Endothelial cell of umbilical vein (primary cell): ENCODE results near the gene NOXA1. TPM values are rescaled to one million over a fixed set of nuclear protein-coding genes. Genes with fewer than 3 reads are reported as not detected.

Experiments used
- BruUV-seq: library from RNA; stranded (reverse); fragments of 400-500 nt; replicated peaks from 2 replicates; lab custom pipeline; 2021; lab: Mats Ljungman, UMichigan
- CTCF ChIA-PET: fragments of 300-600, 350-600 bp; sonication (Branson Sonifier 250); formaldehyde crosslinking; loops from one replicate; lab custom pipeline; 2021; ENCODE audit warnings: antibody characterized with exemption, inconsistent platforms; lab: Charles Lee
- POLR2A ChIA-PET: fragments of 300-600, 350-600 bp; sonication (Branson Sonifier 250); formaldehyde crosslinking; loops from one replicate; lab custom pipeline; 2021; ENCODE audit warnings: antibody characterized with exemption, inconsistent platforms; lab: Charles Lee
- DNase-seq: peaks from one replicate; pipeline ENCODE4 v3.0.0-alpha.2; 2011; ENCODE audit warnings: low read depth, low spot score
- FAIRE-seq: peaks from 2 replicates; lab custom pipeline; 2011; peaks lifted over from hg19 to GRCh38; lab: Jason Lieb, UNC
- H2AFZ ChIP-seq: 2 replicates; pipeline ENCODE4 v1.6.0; 2012; ENCODE audit warnings: low read depth, low read length, control low read depth, inconsistent platforms
- H3K27ac ChIP-seq: 2 replicates; pipeline ENCODE4 v1.5.1; 2011; ENCODE audit warnings: low read depth, mild to moderate bottlenecking, control low read depth, low read length, moderate library complexity; ENCODE audit not compliant: insufficient read depth
- H3K27me3 ChIP-seq, 2 experiments: 2 replicates each; pipeline versions ENCODE4 v1.6.0 to v1.6.1; 2011; ENCODE audit warnings: low read length in 2 of 2, mixed read lengths in 1 of 2; ENCODE audit not compliant: control insufficient read depth in 2 of 2, insufficient read depth in 2 of 2
- H3K36me3 ChIP-seq, 2 experiments: 2 replicates in 1 of 2; 3 replicates in 1 of 2; pipeline ENCODE4 v1.5.1; 2011; ENCODE audit warnings: low read length in 2 of 2, mild to moderate bottlenecking in 1 of 2, moderate library complexity in 1 of 2; ENCODE audit not compliant: control insufficient read depth in 2 of 2, insufficient read depth in 2 of 2; ENCODE audit errors: extremely low read depth in 1 of 2
- H3K4me1 ChIP-seq: 3 replicates; pipeline ENCODE4 v1.5.1; 2011; ENCODE audit warnings: mild to moderate bottlenecking, low read length; ENCODE audit not compliant: control insufficient read depth, insufficient read depth; ENCODE audit errors: extremely low read depth
- H3K4me2 ChIP-seq: 2 replicates; pipeline ENCODE4 v1.6.1; 2011; ENCODE audit warnings: low read length, control low read depth, mixed read lengths; ENCODE audit not compliant: insufficient read depth
- H3K4me3 ChIP-seq, 3 experiments: fragments of 200-600 bp in 1 of 3; sonication (generic), shearing (Covaris generic) in 1 of 3; replicated peaks in 1 of 3; 2 replicates each; pipeline ENCODE4 v1.5.1; 2011 to 2016; ENCODE audit warnings: control low read depth in 3 of 3, low read length in 3 of 3, mild to moderate bottlenecking in 2 of 3, inconsistent platforms in 1 of 3, low read depth in 1 of 3, moderate library complexity in 1 of 3; ENCODE audit not compliant: insufficient read depth in 1 of 3
- H3K79me2 ChIP-seq: 2 replicates; pipeline ENCODE4 v1.6.0; 2012; ENCODE audit warnings: low read length, inconsistent platforms; ENCODE audit not compliant: control insufficient read depth, insufficient read depth
- H3K9ac ChIP-seq: replicated peaks from 2 replicates; pipeline ENCODE3; 2011; ENCODE audit warnings: low read length, control low read depth; ENCODE audit not compliant: insufficient read depth; ENCODE audit errors: extremely low read depth
- H3K9me1 ChIP-seq: replicated peaks from 3 replicates; pipeline ENCODE4 v1.6.0; 2011; ENCODE audit warnings: mild to moderate bottlenecking, low read length; ENCODE audit not compliant: control insufficient read depth, insufficient read depth; ENCODE audit errors: extremely low read depth
- H3K9me3 ChIP-seq: replicated peaks from 2 replicates; pipeline ENCODE4 v1.5.1; 2012; ENCODE audit warnings: low read length, inconsistent platforms; ENCODE audit not compliant: control insufficient read depth, insufficient read depth
- H4K20me1 ChIP-seq: replicated peaks from 2 replicates; pipeline ENCODE3; 2011; ENCODE audit warnings: mild to moderate bottlenecking, low read length; ENCODE audit not compliant: control insufficient read depth, insufficient read depth; ENCODE audit errors: extremely low read depth
- EZH2 ChIP-seq: IDR thresholded peaks from 2 replicates; pipeline ENCODE4 v1.6.1; 2012; ENCODE audit warnings: borderline replicate concordance, low read depth, mild to moderate bottlenecking, moderate library complexity, low read length, inconsistent platforms; ENCODE audit not compliant: severe bottlenecking
- GATA2 ChIP-seq: IDR thresholded peaks from 2 replicates; pipeline ENCODE4 v1.7.0; 2011; ENCODE audit warnings: low read depth, mild to moderate bottlenecking, moderate library complexity, mixed read lengths, low read length; ENCODE audit not compliant: insufficient read length, insufficient read depth
- JUN ChIP-seq: IDR thresholded peaks from 2 replicates; pipeline ENCODE4 v1.6.1; 2011; ENCODE audit warnings: borderline replicate concordance, low read depth; ENCODE audit not compliant: insufficient read length, insufficient read depth
- MAX ChIP-seq: IDR thresholded peaks from 2 replicates; pipeline ENCODE4 v1.6.1; 2011; ENCODE audit not compliant: insufficient read depth, insufficient read length
- MYC ChIP-seq: IDR thresholded peaks from one replicate; pipeline ENCODE4 v1.6.1; 2011; ENCODE audit warnings: mild to moderate bottlenecking, low read depth, low read length
- POLR2A ChIP-seq: IDR thresholded peaks from 2 replicates; pipeline ENCODE4 v1.6.1; 2012; ENCODE audit warnings: low read depth, mild to moderate bottlenecking, control low read depth, low read length
- POLR2AphosphoS5 ChIP-seq: IDR thresholded peaks from 2 replicates; pipeline ENCODE4 v1.6.1; 2012; ENCODE audit warnings: low read depth, mild to moderate bottlenecking, control low read depth, low read length, moderate library complexity; ENCODE audit not compliant: insufficient read depth
- dilution Hi-C: fragments of 300-500 bp; cut with MboI; formaldehyde crosslinking; loops from one replicate; pipeline ENCODE4 v1.15.0; 2019; ENCODE audit warnings: low sequenced_read_pairs; ENCODE audit not compliant: extremely low pct_ligation_motif_present
- intact Hi-C: fragments of 100-400 bp; cut with micrococcal nuclease; formaldehyde crosslinking; loops from one replicate; pipeline ENCODE4 v1.10.0; 2022
- polyA plus RNA-seq, 4 experiments: library from polyadenylated mRNA; depleted of rRNA in 3 of 4; stranded (reverse) in 3 of 4; unstranded in 1 of 4; fragments of >200 nt; gene quantifications; 2 replicates each; pipeline versions ENCODE4 v1.2.1 to v1.2.3, GENCODE V29; 2011 to 2012; ENCODE audit warnings: missing spikeins in 1 of 4
- total RNA-seq: library from RNA; stranded (reverse); gene quantifications from 2 replicates; pipeline ENCODE4 v1.2.3, GENCODE V29; 2021

NOXA1 gene
- total and polyA plus RNA-seq, 2 donors (not counting 3 experiments of a cell fraction or from before 2014, with no cell fraction given), result 0.40 to 0.91 TPM

- Histone ChIP-seq H3K27ac (no peak overlapping the region), H3K4me3 (no peak overlapping the region), H3K9me1 (no peaks in the 10 kb centered on the region), H3K27me3 (no peaks in the 10 kb centered on the region), H3K4me1 (no peaks in the 10 kb centered on the region), H2AFZ (no peak overlapping the region), H3K9ac (no peak overlapping the region), H4K20me1 (no peaks in the 10 kb centered on the region), H3K36me3 (peaks cover 3 to 14% of the 10 kb centered on the region in 2 experiments), H3K9me3 (no peaks in the 10 kb centered on the region), H3K79me2 (no peaks in the 10 kb centered on the region), H3K4me2 (no peak overlapping the region)
- POLR2A ChIA-PET, result no interaction called here
- CTCF ChIA-PET, result interaction anchor here (0.7 to 3.0 kb wide), 8 partner anchors 12 to 159 kb away, joined by 3 to 42 read pairs (median 4); partner anchors contain the start of genes EXD3, NOXA1 and NRARP
- BruUV-seq, result no TSS peak
- FAIRE-seq, result no peak
- dilution Hi-C loops (no loop called here), intact Hi-C loops (loop anchor here (1.0 kb wide), 4 partner anchors 23 to 159 kb away; partner anchors contain the start of genes EXD3 and NOXA1)
- DNase-seq, result no peak
- TF ChIP-seq EZH2, result no peak
- TF ChIP-seq JUN, result no peak
- TF ChIP-seq POLR2AphosphoS5, result no peak
- TF ChIP-seq POLR2A, result no peak
Measured at GRCh38 chr9:137445930-137446431, 22.8 kb downstream of the NOXA1 start.

GRCh38 chr9:137446851-137447471 lies 23.8 kb downstream of the NOXA1 start:
- no peaks in the 10 kb centered on the region for H3K79me2 ChIP-seq
- no peaks in the 10 kb centered on the region for H3K9me3 ChIP-seq
- H3K4me3 ChIP-seq, result no peak overlapping the region
- H3K4me1 ChIP-seq, result no peaks in the 10 kb centered on the region
- FAIRE-seq (no peak), DNase-seq (no peak)
- H3K36me3 ChIP-seq, result peaks cover 3 to 14% of the 10 kb centered on the region in 2 experiments
- TF ChIP-seq MAX (no peak), JUN (no peak), POLR2AphosphoS5 (no peak), GATA2 (no peak), POLR2A (no peak), MYC (no peak)
- dilution Hi-C loops, result no loop called here
- no peak overlapping the region for H3K27ac ChIP-seq
- POLR2A ChIA-PET, result no interaction called here
- H4K20me1 ChIP-seq, result no peaks in the 10 kb centered on the region
- no TSS peak for BruUV-seq
- H3K4me2 ChIP-seq, result no peak overlapping the region
- H3K9ac ChIP-seq, result no peak overlapping the region
- CTCF ChIA-PET, result interaction anchor here (0.6 to 3.0 kb wide), 5 partner anchors 24 to 160 kb away, joined by 3 to 42 read pairs (median 9); partner anchors contain the start of genes EXD3, NOXA1 and NRARP
- no peaks in the 10 kb centered on the region for H3K9me1 ChIP-seq
- no peaks in the 10 kb centered on the region for H3K27me3 ChIP-seq
- H2AFZ ChIP-seq, result no peak overlapping the region
- intact Hi-C loops, result no loop called here
